Lung (tissue), 12 donors: Measurements from ENCODE around the gene DRC3. TPM values are rescaled to one million over a fixed set of nuclear protein-coding genes. Genes with fewer than 3 reads are reported as not detected.

Source experiments
- ATAC-seq: fragments of 200-7000 bp; cut with Tn5 transposase; one replicate; pipeline ENCODE4 v1.9.1; 2020; ENCODE audit warnings: moderate number of reproducible peaks; ENCODE audit not compliant: insufficient read depth, low FRiP score
- DNase-seq, 3 donors: peaks; one replicate each; pipeline ENCODE4 v3.0.0-alpha.2; 2013 to 2017
- H3K27ac ChIP-seq, 2 donors: one replicate each; pipeline ENCODE4 v1.5.1; 2013; ENCODE audit warnings: mild to moderate bottlenecking in 2 of 2, moderate library complexity in 2 of 2, control low read depth in 1 of 2, inconsistent platforms in 1 of 2, low read depth in 1 of 2, low read length in 1 of 2
- H3K27me3 ChIP-seq, 3 donors: one replicate each; pipeline ENCODE4 v1.5.1; 2013; ENCODE audit warnings: low read length in 2 of 3; ENCODE audit not compliant: control insufficient read depth in 3 of 3, insufficient read depth in 3 of 3
- H3K36me3 ChIP-seq, 4 donors: one replicate each; pipeline ENCODE4 v1.5.1; 2013; ENCODE audit warnings: low read length in 4 of 4, mild to moderate bottlenecking in 1 of 4, moderate library complexity in 1 of 4; ENCODE audit not compliant: control insufficient read depth in 4 of 4, insufficient read depth in 4 of 4
- H3K4me1 ChIP-seq, 5 donors: one replicate each; pipeline ENCODE4 v1.5.1; 2013; ENCODE audit warnings: low read length in 5 of 5, mild to moderate bottlenecking in 2 of 5, moderate library complexity in 1 of 5; ENCODE audit not compliant: control insufficient read depth in 5 of 5, insufficient read depth in 5 of 5
- H3K4me3 ChIP-seq: one replicate; pipeline ENCODE4 v1.5.1; 2013; ENCODE audit warnings: mild to moderate bottlenecking, control low read depth, moderate library complexity
- H3K9ac ChIP-seq, 2 donors: one replicate each; pipeline ENCODE4 v1.5.1; 2013; ENCODE audit warnings: low read length in 2 of 2, control low read depth in 1 of 2; ENCODE audit not compliant: insufficient read depth in 1 of 2
- H3K9me3 ChIP-seq, 4 donors: one replicate each; pipeline ENCODE4 v1.5.1; 2013; ENCODE audit warnings: low read length in 3 of 4, mild to moderate bottlenecking in 1 of 4, moderate library complexity in 1 of 4; ENCODE audit not compliant: control insufficient read depth in 4 of 4, insufficient read depth in 3 of 4
- CTCF ChIP-seq: IDR thresholded peaks from 2 replicates; pipeline ENCODE4 v1.5.1; 2012; ENCODE audit warnings: mild to moderate bottlenecking; ENCODE audit errors: control extremely low read depth, extremely low read depth
- WGBS, 2 donors: extraction: QIAGEN DNeasy Blood & Tissue Kit; methylation state at CpG; one replicate each; pipeline ENCODE4 v1.1.7; 2013; 5-methylcytosine and 5-hydroxymethylcytosine counted together
- polyA plus RNA-seq, 2 donors: library from polyadenylated mRNA; stranded (reverse); fragments of 200-250 nt; gene quantifications; one replicate each; pipeline ENCODE4 v1.2.1, GENCODE V29; 2013
- total RNA-seq, 2 donors: library from RNA; depleted of rRNA in 1 of 2; stranded (reverse); fragments of >200 nt in 1 of 2; gene quantifications; one replicate each; pipeline ENCODE4 v1.2.1, GENCODE V29; 2014 to 2021
- donor health status: control.
- donor health status: control.
- donor health status: Bipolar disorder and iron deficiency.
- donor health status: healthy.
- donor health status: DM: yes; HTN: yes; CAD: no.

DRC3 gene
- total and polyA plus RNA-seq, 4 donors, result 6.6 to 29.5 (median 13.5) TPM

GRCh38 chr17:17940441-17940911, 32.2 kb upstream of the DRC3 start:
- Histone ChIP-seq H3K27ac (peak overlapping the region; percentile 13 to 26), H3K36me3 (no peaks in the 10 kb centered on the region), H3K4me3 (no peak overlapping the region), H3K4me1 (peaks cover 0 to 51% (median 33%) of the 10 kb centered on the region in 5 donors), H3K27me3 (no peaks in the 10 kb centered on the region), H3K9ac (no peak overlapping the region), H3K9me3 (no peaks in the 10 kb centered on the region)
- 47 to 79% methylated on average over 3 of the region's 3 CpGs for WGBS, 2 donors
- no peak for ATAC-seq
- peak in 2 of 3 donors; percentile 75 for DNase-seq
- TF ChIP-seq CTCF, result no peak

GRCh38 chr17:17941015-17941414, 31.6 kb upstream of the DRC3 start:
- H3K9ac ChIP-seq, result no peak overlapping the region
- peaks cover 0 to 55% (median 30%) of the 10 kb centered on the region in 5 donors for H3K4me1 ChIP-seq
- no peaks in the 10 kb centered on the region for H3K27me3 ChIP-seq
- no peaks in the 10 kb centered on the region for H3K36me3 ChIP-seq
- TF ChIP-seq CTCF, result no peak
- H3K9me3 ChIP-seq, result no peaks in the 10 kb centered on the region
- no peak overlapping the region for H3K4me3 ChIP-seq
- 42 to 55% methylated on average over 5 of the region's 5 CpGs for WGBS, 2 donors
- no peak for ATAC-seq
- peak overlapping the region; percentile 24 to 26 for H3K27ac ChIP-seq
- no peak for DNase-seq

- H3K9me3 ChIP-seq, result no peaks in the 10 kb centered on the region
- DNase-seq (peak in 2 of 3 donors; percentile 36 to 54), ATAC-seq (peak; percentile 62)
- H3K27ac ChIP-seq, result peak overlapping the region in 1 of 2 donors; percentile 72
- H3K4me1 ChIP-seq, result peaks cover 0 to 56% (median 25%) of the 10 kb centered on the region in 5 donors
- H3K27me3 ChIP-seq, result no peaks in the 10 kb centered on the region
- H3K4me3 ChIP-seq, result no peak overlapping the region
- TF ChIP-seq CTCF, result no peak
- H3K9ac ChIP-seq, result no peak overlapping the region
- no peaks in the 10 kb centered on the region for H3K36me3 ChIP-seq
Observed at GRCh38 chr17:17942846-17943245, 29.8 kb upstream of the DRC3 start.

- no peak for TF ChIP-seq CTCF
- H3K36me3 ChIP-seq, result no peaks in the 10 kb centered on the region
- peaks cover 0 to 59% (median 25%) of the 10 kb centered on the region in 5 donors for H3K4me1 ChIP-seq
- no peaks in the 10 kb centered on the region for H3K9me3 ChIP-seq
- H3K27me3 ChIP-seq, result no peaks in the 10 kb centered on the region
- DNase-seq (no peak), ATAC-seq (no peak)
- WGBS, 2 donors, result 60 to 67% methylated on average over 3 of the region's 3 CpGs
- no peak overlapping the region for H3K9ac ChIP-seq
- H3K4me3 ChIP-seq, result no peak overlapping the region
- H3K27ac ChIP-seq, result peak overlapping the region; percentile 52 to 84
Observed at GRCh38 chr17:17943281-17943984, 29.2 kb upstream of the DRC3 start.
